ENCODE measurements around the gene CSRP2. TPM values are rescaled to one million over a fixed set of nuclear protein-coding genes. Genes with fewer than 3 reads are reported as not detected.

Gene CSRP2
- total RNA-seq, 1 experiment from 2014 or later = 57.5 TPM

DNA sequence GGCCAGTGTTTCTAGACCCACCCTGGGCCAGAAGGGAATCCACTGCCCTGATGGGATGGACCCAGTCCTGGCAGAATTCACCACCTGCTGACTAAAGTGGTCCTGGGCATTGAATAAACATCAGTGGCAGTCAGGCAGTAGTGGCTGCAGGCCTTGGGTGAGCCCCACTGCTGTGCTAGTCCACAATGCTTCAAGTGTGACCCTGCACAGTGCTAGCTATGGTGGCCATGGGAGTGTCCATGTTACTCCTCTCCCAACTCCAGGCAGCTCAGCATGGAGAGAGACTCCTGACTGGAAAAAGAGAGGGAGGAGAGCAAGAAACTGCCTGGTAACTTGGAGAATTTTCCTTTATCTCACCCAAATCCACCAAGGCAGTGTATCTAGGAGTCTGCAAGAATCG, 17.5 kb upstream of the CSRP2 start:
- in situ Hi-C loops (cut with HindIII; ENCODE audit: low sequenced_read_pairs) = no loop called here
- DNase-seq (ENCODE audit: low spot score) = no peak

DNA sequence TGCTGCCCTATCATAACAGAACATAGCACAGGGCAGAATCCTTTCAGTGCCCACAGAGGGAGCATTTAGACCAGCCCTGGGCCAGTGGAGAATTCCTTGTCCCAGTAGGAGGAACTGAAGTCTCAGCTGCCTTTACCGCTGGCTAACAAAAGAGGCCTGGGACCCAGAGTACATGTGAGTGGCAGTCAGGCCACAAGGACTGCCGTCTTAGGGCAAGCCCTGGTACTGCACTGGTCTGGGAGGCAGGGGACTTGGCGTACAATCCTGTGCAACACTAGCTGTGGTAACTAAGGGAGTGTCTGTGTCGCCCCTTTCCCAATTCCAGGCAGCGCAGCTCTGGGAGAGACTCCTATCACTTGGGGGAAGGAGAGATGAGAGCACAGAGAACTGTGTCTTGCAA, 17.0 kb upstream of the CSRP2 start:
- DNase-seq (ENCODE audit: low spot score) = no peak
- in situ Hi-C loops (cut with HindIII; ENCODE audit: low sequenced_read_pairs) = no loop called here

DNA sequence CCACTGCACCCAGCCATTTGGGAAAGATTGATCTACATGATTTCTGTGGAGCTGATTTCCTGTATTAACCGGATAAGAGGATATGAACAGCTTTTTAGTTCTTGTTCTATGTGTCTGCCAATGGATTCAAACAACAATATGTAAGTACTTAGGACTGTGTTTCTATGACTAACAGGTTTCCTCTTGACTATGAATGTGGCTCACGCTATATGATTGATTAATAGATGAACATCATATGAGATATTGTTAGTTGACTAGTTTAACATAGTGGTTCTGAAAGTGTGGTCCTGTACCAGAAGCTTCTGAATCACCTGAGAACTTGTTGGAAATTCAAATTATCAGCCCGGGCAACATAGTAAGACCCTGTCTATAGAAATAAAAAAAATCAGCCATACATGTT, 12.8 kb upstream of the CSRP2 start:
- no peak for DNase-seq (ENCODE audit: low spot score)
- in situ Hi-C loops (cut with HindIII; ENCODE audit: low sequenced_read_pairs) = no loop called here

DNA sequence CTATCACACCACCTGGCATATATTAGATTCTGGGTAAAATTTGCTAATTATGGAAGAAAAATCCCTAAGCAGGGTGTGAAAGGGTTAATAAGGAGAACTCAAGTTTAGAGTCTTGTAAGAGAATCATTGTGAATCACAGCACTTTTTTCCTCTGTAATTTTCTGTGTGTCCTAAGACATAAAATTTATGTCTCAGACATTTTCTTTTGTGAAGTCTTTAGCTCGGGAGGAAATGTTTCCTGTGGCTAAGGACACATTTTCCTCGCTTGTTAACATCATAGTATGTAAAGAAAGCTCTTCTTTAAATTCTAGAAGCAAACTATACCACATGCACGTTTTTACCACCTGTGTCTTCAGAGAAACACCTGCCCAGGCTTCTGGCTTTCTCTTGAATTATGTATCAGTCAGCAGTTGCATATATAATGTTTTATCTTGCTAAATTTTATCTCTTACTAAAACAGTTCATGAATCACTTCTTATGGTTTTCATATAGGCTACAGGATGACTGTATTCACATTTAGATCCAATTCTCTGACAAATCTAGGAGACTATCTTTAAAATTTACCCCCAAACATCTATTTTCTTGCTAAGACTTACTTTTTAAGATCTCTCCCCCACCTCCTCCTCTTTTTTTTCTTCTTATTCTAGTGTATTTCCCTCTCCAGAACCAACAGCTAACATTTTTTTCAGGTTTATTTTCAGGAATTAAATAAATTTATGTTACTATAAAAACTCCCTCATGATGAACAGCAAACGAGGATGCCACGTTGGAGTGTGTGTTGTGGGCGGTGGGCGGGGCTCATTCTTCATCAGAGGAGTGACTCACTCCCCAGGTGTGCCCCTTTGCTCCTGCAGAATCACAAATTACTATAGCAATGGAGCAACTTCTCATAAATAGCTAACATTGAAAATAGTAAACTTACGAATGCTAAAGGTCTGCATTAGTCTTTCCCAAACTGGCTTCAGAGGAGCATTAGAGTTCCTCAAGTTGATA, 11.6 kb upstream of the CSRP2 start:
- DNase-seq (ENCODE audit: low spot score) = no peak
- in situ Hi-C loops (cut with HindIII; ENCODE audit: low sequenced_read_pairs) = no loop called here

DNA sequence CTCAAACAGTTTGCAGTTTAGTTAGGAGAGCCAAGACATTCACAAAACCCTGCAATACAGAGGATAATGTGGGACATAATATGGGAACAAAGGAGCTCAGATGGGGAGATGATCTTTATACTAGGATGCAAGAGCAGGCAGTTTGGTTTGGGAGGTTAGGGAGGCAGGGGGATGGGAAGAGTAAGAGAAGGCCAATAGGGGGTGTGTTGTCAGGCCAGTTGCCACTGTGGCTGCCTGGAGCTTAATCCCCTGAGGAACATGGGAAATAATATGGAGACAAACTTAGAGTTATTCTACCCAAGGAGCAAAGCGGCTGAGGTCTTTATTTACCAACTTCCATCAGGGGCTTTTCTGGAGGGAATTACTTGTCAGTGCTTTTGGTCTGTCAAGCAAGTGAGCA, 10.0 kb upstream of the CSRP2 start:
- in situ Hi-C loops (cut with HindIII; ENCODE audit: low sequenced_read_pairs) = no loop called here
- no peak for DNase-seq (ENCODE audit: low spot score)

DNA sequence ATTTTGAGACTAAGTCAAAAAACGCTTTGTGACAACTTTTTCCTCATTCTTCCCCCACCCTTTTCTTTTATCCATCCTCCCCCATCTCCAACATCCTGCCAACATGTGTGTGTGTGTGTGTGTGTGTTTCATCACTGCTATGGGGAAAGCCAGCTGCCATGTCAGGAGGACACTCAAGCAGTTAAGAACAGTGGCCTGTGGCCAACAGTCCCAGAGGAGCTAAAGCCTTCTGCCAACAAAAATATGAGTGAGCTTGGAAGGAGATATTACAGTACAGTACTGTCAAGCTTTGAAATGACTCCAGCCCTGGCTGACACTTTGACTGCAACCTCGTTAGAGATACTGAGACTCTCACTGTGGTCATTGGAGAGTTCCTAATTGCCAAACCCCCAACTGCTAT, 5.0 kb upstream of the CSRP2 start:
- in situ Hi-C loops (cut with HindIII; ENCODE audit: low sequenced_read_pairs) = no loop called here
- DNase-seq (ENCODE audit: low spot score) = no peak

DNA sequence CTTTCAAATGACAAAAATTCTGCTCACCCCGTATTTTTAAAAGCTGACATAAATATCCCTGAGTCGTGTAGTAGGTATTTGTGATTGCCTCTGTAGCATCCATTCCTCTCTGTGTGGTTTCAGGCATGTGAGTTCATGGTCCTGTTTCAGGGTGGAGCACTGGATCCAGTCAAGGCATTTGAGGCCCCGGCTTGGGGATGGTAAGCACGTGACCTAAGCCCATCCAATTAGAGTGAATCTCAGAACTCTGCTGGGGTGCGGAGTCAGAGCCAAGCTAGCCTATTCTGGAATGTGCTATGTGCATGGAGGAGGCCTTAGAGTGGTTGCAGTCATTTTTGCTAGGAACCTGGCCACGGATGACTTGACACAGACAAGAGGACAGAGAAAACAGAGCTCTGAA, 4.3 kb upstream of the CSRP2 start:
- in situ Hi-C loops (cut with HindIII; ENCODE audit: low sequenced_read_pairs) = no loop called here
- DNase-seq (ENCODE audit: low spot score) = no peak

DNA sequence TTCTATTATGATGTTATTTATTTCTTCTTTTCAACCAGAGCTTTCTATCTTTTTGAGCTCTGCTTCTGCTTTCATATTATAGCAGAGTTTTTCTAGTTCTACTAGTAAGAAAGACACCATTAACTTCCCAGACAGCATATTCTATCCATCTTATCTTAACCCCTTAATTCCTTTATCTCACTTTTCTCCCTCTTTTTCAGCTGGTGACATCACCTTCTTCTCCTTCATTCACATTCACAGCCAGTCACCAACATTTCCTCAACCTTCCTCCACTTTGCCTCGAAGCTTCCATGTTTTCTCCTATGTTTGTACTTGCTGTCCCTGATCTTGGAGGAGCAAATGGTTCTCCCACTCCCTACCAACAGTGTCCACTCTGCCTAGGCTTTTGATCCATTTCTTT, 3.5 kb upstream of the CSRP2 start:
- DNase-seq (ENCODE audit: low spot score) = no peak
- in situ Hi-C loops (cut with HindIII; ENCODE audit: low sequenced_read_pairs) = no loop called here

DNA sequence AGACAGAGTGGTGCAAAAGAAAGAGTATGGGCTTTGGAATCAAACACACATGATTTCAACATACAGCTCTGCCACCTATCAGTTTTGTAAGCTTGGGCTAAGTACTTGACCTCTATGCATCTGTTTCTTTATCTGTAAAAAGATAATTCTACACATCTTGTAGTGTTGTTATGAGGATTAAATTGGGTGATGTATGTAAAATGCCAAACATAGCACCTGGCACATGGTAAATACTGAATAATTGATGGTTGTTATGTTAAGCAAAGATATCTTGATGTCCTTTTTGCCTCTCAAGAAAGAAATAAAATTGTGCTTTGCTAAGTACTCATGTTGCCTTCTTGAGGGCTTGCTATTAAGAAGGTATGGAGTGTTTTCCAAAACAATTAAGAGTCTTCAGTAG, 2.3 kb upstream of the CSRP2 start:
- in situ Hi-C loops (cut with HindIII; ENCODE audit: low sequenced_read_pairs) = no loop called here
- no peak for DNase-seq (ENCODE audit: low spot score)

DNA sequence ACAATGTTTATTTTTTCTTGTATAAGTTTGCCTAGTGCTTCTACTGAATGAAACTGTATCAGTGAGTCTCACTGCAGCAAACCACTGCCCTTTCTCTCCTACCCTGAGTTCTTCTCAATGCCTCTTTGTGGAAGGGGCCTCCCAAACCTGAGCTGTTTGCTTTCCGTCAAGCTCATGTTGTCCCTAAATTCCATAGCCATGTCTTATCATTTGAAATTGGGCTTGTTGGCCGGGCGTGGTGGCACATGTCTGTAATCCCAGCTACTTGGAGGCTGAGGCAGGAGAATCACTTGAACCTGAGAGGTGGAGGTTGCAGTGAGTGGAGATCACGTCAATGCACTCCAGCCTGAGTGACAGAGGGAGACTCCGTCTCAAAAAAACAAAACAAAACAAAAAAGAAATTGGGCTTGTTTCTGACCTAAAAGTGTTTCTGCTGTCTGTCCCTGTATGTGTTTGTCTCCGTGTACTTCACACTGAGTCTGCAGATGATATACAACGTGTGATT, 1.8 kb upstream of the CSRP2 start:
- no peak for DNase-seq (ENCODE audit: low spot score)
- in situ Hi-C loops (cut with HindIII; ENCODE audit: low sequenced_read_pairs) = no loop called here

DNA sequence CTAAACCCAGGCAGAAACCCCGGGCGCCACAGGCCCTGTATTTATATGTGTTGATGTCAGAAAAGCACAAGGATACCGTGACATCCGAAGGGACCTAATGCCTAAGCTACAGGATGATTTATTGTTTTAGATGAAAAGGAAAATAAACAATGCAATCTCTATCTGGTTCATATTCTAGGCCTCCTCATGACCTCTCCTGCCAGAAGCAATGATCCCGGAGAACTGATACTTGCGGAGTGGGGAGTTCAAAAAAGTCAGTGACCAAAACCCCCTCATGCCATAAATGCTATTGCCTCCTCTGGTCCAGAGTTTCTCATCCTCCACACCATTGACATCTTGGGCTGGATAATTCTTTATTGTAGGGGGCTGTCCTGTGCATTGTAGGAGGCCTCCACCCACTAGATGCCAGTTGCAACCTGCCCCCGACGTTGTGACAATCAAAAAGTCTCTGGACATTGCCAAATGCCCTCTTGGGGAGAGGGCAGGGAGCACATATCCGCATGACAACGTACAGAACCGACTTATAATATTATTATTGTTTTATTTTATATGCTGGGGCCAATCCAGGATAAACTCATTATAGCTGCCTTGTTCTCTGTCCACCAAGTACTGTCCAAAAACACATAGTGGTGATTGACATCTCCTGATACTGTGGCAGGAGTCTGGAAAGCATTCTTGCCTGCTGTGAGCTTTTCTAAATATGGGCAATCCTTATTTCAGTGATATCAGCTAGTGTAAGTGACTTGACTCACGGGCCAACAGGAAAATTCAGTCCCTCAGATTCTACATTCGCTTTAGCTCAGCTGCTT, 1.1 kb upstream of the CSRP2 start:
- in situ Hi-C loops (cut with HindIII; ENCODE audit: low sequenced_read_pairs) = no loop called here
- DNase-seq (ENCODE audit: low spot score) = no peak

DNA sequence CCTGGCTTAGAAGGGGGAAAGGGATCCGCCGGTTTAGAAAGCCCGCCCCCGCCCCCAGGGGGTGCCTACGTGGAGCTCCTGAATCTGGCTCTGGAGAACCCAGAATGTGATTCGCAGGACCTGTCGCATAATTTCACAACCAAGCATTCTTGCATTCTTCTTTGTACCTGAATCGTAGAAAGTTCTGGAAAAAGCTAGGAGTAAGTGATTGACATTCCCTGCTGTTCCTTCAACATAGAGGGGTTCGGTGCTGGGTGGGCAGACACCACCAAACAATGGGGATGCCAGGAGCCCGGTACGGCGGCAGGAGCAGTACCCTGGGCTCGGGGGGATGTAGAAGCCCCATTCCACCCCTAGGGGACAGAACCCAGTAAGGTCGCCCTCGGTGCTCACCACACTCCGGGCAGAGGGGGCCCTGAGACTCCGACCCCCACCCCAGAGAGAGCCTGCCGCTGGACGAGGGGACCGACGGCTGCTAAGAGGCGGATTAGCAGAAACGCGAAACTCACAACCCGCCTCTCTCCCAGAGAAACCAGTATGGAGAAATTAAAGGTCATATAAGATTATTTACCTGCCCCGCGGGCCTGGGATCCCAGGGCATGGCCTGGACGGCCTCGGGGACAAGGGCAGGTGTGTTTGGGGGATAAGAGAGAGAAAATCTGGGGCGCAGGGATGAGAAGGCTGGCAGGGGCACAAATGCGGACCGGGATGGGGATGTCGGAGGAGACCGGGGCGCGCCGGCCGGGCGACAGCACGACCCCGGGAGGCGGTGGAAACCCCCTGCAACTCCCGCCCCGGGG, 520 bp downstream of the CSRP2 start:
- DNase-seq (ENCODE audit: low spot score) = peak; percentile 24
- in situ Hi-C loops (cut with HindIII; ENCODE audit: low sequenced_read_pairs) = no loop called here

DNA sequence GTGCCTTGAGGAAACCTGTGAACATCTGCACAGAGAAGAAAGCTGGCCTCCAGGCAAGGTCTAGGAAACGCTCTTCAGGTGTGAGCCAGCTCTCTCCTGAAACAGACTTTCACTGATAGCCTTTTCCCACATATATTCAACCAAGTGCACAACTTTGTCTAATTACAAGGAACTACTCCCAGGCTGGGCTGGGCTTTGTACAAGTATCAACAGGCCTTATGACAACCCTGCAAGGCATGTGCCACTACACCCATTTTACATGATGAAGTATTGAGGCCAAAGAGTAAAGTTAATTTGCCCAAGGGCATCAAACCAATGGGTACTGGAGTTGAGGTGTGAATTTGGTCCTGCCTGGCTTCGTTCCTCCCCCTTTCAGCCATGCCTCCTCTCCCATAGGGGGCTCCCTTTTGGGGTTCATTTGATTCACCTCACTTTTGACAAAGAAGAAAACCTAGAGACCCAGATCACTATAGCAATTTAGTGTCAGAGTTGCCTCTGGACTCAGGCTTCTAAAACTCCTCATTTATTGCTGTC, 2.1 kb downstream of the CSRP2 start:
- DNase-seq (ENCODE audit: low spot score) = no peak
- in situ Hi-C loops (cut with HindIII; ENCODE audit: low sequenced_read_pairs) = no loop called here

DNA sequence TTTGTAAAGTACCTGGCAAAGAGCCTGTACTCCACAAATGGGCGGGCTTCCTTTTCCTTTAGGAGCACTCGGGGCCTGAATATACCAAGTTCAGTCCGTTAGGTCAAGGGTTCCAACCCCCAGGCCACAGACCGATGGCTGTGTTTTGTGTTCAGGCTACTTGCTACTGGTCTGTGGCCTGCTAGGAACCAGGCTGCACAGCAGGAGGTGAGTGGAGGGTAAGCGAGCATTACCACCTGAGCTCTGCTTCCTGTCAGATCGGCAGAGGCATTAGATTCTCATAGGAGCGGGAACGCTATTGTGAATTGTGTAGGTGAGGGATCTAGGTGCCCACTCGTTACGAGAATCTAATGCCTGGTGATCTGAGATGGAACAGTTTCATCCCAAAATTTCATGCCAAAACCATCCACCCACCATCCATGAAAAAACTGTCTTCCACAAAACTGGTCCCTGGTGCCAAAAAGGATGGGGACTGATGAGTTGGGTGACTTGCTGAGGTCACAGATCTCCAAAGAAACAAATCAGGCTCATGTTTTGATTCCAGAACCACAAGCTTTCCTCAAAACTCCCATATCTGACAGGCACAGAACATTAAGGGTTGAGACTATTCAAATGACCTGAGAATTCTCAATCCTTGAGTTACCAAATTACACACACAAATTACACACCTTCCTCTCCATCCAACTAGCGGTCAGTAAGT, 4.2 kb downstream of the CSRP2 start:
- in situ Hi-C loops (cut with HindIII; ENCODE audit: low sequenced_read_pairs) = no loop called here
- no peak for DNase-seq (ENCODE audit: low spot score)

DNA sequence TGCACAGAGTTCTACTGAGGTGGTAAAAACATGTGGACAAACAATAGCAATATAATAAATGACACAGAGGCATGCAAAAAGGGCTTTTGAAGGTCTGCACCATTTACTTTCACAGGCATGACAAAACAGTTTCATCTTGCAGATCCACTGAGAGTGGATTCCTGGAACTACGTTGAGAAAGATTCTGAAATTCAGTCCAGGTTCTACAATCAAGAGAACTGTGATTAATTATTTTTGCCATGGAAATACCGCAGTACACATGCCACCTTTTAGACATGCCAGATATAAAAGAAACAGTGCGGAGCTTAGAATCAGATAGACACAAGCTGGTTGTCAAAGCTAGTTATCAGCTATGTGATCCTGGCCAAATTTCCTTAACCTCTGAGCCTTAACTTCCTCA, 4.8 kb downstream of the CSRP2 start:
- in situ Hi-C loops (cut with HindIII; ENCODE audit: low sequenced_read_pairs) = no loop called here
- no peak for DNase-seq (ENCODE audit: low spot score)

DNA sequence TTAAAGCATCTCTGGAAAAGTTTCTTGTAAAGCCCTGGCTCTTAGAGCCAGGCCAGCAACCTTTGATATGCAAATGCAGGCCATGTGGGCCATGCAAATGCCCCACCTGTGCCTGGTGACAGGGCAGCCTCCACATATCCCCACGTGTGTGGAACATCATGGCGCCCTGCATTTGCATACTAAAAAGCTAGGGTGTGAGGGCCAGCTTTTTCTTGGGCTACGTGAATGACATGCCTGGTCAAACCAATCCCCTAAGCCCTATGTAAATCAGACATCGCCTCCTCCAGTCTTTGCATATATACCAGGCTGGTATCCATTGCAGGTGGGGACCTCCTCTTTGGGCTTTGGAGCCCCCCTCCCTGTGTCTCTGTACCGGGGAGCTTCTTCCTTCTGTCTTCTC, 6.4 kb downstream of the CSRP2 start:
- in situ Hi-C loops (cut with HindIII; ENCODE audit: low sequenced_read_pairs) = no loop called here
- no peak for DNase-seq (ENCODE audit: low spot score)

DNA sequence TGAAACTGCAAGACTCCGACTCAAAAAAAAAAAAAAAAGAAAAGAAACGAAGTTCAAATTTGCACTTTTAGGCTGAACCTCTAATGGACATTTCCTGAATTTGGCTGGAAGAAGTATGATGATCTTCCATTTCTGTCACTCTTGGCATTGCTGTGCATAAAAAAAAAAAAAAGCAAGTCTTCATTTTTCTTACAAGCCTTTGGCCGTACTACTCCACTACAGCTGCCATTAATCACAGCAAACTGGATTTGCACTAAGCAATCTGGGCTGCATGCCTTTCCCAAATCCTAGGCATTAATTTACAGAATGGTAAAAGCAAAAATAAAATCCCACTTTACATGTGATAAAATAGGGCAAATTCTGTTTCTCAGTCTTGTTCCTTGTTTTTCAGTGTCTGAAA, 7.1 kb downstream of the CSRP2 start:
- no peak for DNase-seq (ENCODE audit: low spot score)
- in situ Hi-C loops (cut with HindIII; ENCODE audit: low sequenced_read_pairs) = no loop called here

DNA sequence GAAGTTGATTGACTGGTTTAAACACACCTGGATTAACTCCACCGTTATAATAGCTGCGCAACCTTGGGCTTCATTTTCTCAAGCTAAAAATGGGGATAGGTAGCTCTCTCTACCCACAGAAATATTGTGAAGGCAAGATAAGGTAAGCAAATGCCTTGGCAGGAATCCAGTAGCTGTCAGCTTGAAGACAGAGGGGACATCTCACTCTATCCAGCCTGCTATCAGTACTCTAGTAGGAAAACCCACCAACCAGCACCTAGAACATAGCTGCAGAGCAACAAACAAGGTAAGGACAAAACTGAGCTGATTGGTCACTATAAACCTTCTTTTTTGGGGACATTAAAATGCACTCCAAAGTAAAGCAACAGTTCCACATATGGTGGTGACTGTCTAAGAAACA, 7.7 kb downstream of the CSRP2 start:
- in situ Hi-C loops (cut with HindIII; ENCODE audit: low sequenced_read_pairs) = no loop called here
- no peak for DNase-seq (ENCODE audit: low spot score)

DNA sequence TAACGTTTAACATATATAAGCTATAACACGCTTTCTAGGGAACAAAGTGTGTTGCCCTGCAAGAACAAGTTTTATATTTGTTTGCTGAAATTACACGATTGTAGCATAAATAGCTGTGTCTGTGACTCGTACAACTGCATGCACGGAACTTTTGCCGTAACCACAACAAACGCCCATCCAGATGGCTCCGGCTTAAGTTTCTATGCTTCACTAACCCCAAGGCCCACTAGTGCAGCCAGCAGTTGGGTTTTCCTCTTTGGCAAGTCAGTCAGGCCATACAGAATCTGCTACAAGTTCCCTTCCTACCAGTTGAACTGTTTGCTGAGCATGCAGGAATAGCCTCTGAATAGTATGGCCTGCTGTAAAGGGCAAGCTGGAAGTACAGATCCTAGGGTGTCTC, 12.1 kb downstream of the CSRP2 start:
- in situ Hi-C loops (cut with HindIII; ENCODE audit: low sequenced_read_pairs) = no loop called here
- DNase-seq (ENCODE audit: low spot score) = no peak

Measured in G401 (cell line).